ENCODE data around the gene SNAPC2.

Gene SNAPC2

GRCh38 chr19:7908742-7909461, 11.2 kb upstream of the SNAPC2 start:
- no peaks in the 10 kb centered on the region for H3K27me3 ChIP-seq (ENCODE audit: insufficient read depth, low read depth)
- no peak overlapping the region for H3K9ac ChIP-seq
- H3K4me2 ChIP-seq, result no peak overlapping the region
- no peak overlapping the region for H3K27ac ChIP-seq
- H4K20me1 ChIP-seq (ENCODE audit: insufficient read depth), result no peaks in the 10 kb centered on the region
- H3K4me3 ChIP-seq (IDR thresholded peaks at IDR 0.05; ENCODE audit: insufficient read depth, low read depth, low read length), result no peak overlapping the region
- H2AFZ ChIP-seq (ENCODE audit: low read depth), result no peak overlapping the region
- H3K36me3 ChIP-seq (ENCODE audit: insufficient read depth), result no peaks in the 10 kb centered on the region
- no peak for TF ChIP-seq CTCF (conservative IDR thresholded peaks at IDR 0.05; ENCODE audit: low read depth, low read length)
- H3K4me1 ChIP-seq (ENCODE audit: low read depth, poor library complexity, severe bottlenecking), result peaks cover 5% of the 10 kb centered on the region
- H3K79me2 ChIP-seq (ENCODE audit: insufficient read depth, low read depth), result peaks cover 31% of the 10 kb centered on the region

- no peak overlapping the region for H3K27ac ChIP-seq
These were observed 10.6 kb upstream of the SNAPC2 start for GRCh38 chr19:7909471-7910067.

GRCh38 chr19:7910321-7911161, 9.6 kb upstream of the SNAPC2 start:
- no peak for TF ChIP-seq CTCF (conservative IDR thresholded peaks at IDR 0.05; ENCODE audit: low read depth, low read length)
- H3K79me2 ChIP-seq (ENCODE audit: insufficient read depth, low read depth), result peaks cover 16% of the 10 kb centered on the region

More at GRCh38 chr19:7909471-7910067, 10.6 kb upstream of the SNAPC2 start:
- Histone ChIP-seq H3K36me3 (ENCODE audit: insufficient read depth) (no peaks in the 10 kb centered on the region), H4K20me1 (ENCODE audit: insufficient read depth) (no peaks in the 10 kb centered on the region), H3K4me3 (IDR thresholded peaks at IDR 0.05; ENCODE audit: insufficient read depth, low read depth, low read length) (no peak overlapping the region), H3K4me1 (ENCODE audit: low read depth, poor library complexity, severe bottlenecking) (peaks cover 5% of the 10 kb centered on the region), H3K9ac (no peak overlapping the region), H3K27me3 (ENCODE audit: insufficient read depth, low read depth) (no peaks in the 10 kb centered on the region), H3K79me2 (ENCODE audit: insufficient read depth, low read depth) (peaks cover 25% of the 10 kb centered on the region), H2AFZ (ENCODE audit: low read depth) (no peak overlapping the region), H3K4me2 (no peak overlapping the region)
- TF ChIP-seq CTCF (conservative IDR thresholded peaks at IDR 0.05; ENCODE audit: low read depth, low read length), result no peak

GRCh38 chr19:7911508-7912143, 8.5 kb upstream of the SNAPC2 start:
- peaks cover 5% of the 10 kb centered on the region for H3K79me2 ChIP-seq (ENCODE audit: insufficient read depth, low read depth)
- no peak overlapping the region for H2AFZ ChIP-seq (ENCODE audit: low read depth)
- no peaks in the 10 kb centered on the region for H4K20me1 ChIP-seq (ENCODE audit: insufficient read depth)
- no peaks in the 10 kb centered on the region for H3K4me1 ChIP-seq (ENCODE audit: low read depth, poor library complexity, severe bottlenecking)
- no peak overlapping the region for H3K4me2 ChIP-seq
- H3K4me3 ChIP-seq (IDR thresholded peaks at IDR 0.05; ENCODE audit: insufficient read depth, low read depth, low read length), result no peak overlapping the region
- no peak for TF ChIP-seq CTCF (conservative IDR thresholded peaks at IDR 0.05; ENCODE audit: low read depth, low read length)
- H3K27ac ChIP-seq, result no peak overlapping the region
- H3K36me3 ChIP-seq (ENCODE audit: insufficient read depth), result no peaks in the 10 kb centered on the region
- no peak overlapping the region for H3K9ac ChIP-seq
- H3K27me3 ChIP-seq (ENCODE audit: insufficient read depth, low read depth), result peaks cover 9% of the 10 kb centered on the region

More at GRCh38 chr19:7910321-7911161, 9.6 kb upstream of the SNAPC2 start:
- no peaks in the 10 kb centered on the region for H3K36me3 ChIP-seq (ENCODE audit: insufficient read depth)
- no peak overlapping the region for H3K4me2 ChIP-seq
- H3K4me3 ChIP-seq (IDR thresholded peaks at IDR 0.05; ENCODE audit: insufficient read depth, low read depth, low read length), result no peak overlapping the region
- H2AFZ ChIP-seq (ENCODE audit: low read depth), result no peak overlapping the region
- H3K9ac ChIP-seq, result no peak overlapping the region
- H3K27me3 ChIP-seq (ENCODE audit: insufficient read depth, low read depth), result peaks cover 2% of the 10 kb centered on the region; the same call in 1 of the 2 replicates
- H4K20me1 ChIP-seq (ENCODE audit: insufficient read depth), result no peaks in the 10 kb centered on the region
- H3K27ac ChIP-seq, result no peak overlapping the region
- no peaks in the 10 kb centered on the region for H3K4me1 ChIP-seq (ENCODE audit: low read depth, poor library complexity, severe bottlenecking)
